ENCODE measurements around the gene ATRIP.
"Not testable (repeated sequence)": the region's sequence is repeated elsewhere in the genome, so short reads cannot be mapped to it uniquely, and the experiment has no call there.

Gene ATRIP

GRCh38 chr3:48446425-48447193 is at the start of gene ATRIP:
Gene ATRIP (plus strand): TSS chr3:48446737. CDS start chr3:48446846, 109 bp downstream.
- H3K4me1 ChIP-seq (ENCODE audit: insufficient read depth, low read length): peaks cover 5% of the 10 kb centered on the region; the same call in 1 of the 2 replicates
- peak within 1 kb of the TSS; percentile 81 for H3K9ac ChIP-seq (ENCODE audit: low read depth, low read length)
- H3K36me3 ChIP-seq (ENCODE audit: insufficient read depth, low read length): peaks cover 11% of the 10 kb centered on the region
- H3K9me3 ChIP-seq (ENCODE audit: control insufficient read depth, insufficient read depth, low read length): no peaks in the 10 kb centered on the region

DNA sequence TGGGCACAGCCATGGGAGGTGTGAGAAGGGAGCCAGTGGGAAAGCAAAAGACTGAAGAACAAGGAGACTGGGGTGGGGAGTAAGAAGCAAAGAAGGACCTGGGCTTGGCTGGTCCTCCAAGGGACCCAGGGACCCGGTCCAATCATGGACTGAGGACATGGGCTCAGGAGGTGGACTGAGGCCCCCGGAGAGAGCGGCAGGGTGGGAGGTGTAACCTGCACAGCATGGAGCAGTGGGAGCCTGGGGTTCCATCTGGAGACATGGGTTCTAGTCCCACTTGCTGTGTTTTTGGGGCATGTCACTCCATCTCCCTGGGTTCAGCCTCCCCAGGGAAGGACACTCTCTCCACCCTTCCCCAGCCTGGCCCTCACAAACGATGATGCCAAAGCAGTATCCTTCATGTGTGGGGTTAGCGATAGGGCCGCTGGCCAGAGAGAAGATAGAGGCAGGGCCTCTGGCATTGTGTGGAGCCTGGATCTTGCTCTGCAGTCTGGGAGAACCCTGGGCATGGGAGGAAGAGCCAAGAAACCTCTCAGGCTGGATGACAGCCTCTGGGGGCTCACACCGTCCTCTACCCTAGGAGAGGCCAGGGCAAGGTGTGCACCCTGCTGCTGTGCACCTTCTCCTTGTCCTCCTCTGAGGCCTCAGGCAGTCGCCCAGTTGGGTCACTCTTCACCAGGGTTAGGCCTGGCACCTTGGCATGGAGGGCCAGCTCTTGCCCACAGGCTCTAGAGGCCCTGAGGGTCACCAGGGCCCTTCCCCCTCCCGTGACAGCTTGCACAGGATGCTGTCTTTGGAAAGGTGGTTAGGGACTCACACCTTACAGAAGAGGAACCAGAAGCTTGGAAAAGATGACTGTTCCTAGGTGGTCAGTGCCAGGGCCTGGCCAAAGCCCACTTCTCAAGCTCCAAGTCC is 48.5 kb upstream of the ATRIP start:
- Histone ChIP-seq H3K9me3 (ENCODE audit: control insufficient read depth, insufficient read depth, low read length) (no peaks in the 10 kb centered on the region), H3K36me3 (ENCODE audit: insufficient read depth, low read length) (no peaks in the 10 kb centered on the region; the same call in 1 of the 2 replicates), H3K9ac (ENCODE audit: low read depth, low read length) (no peak overlapping the region), H3K4me1 (ENCODE audit: insufficient read depth, low read length) (no peaks in the 10 kb centered on the region)

DNA sequence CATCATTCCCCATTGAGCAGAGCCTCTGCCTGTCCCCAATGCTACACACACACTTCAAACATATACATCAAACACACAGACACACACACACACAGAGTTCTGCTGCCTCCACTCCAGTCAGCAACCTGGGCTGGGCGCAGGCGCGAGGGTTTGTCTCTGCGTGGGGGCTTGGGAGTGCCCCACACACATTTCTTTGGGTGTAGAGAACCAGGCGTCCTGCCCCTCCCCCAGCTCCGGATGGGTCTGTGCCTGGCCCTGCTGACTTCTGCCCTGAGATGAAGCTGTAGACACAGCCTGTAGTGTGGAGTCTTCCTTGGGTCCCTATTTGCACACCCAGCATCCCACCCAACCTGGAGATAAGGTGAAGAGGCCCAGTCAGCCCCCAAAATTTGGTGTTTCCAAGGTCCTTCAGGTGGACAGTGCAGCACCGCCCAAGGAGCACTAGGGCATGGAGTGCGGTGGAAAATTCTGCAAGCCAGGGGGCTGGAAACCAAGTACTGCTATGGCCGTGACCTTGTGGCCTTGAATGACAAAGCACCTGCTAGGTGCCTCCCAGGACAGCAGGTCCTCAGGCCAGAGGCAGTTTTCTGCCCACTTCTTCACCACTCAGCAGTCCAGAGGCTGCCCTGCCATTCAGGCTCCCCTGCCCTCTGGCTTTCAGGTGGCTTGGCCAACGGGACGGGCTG is 47.7 kb upstream of the ATRIP start:
- Histone ChIP-seq H3K9ac (ENCODE audit: low read depth, low read length) (no peak overlapping the region), H3K36me3 (ENCODE audit: insufficient read depth, low read length) (peaks cover 3% of the 10 kb centered on the region; the same call in 1 of the 2 replicates), H3K4me1 (ENCODE audit: insufficient read depth, low read length) (no peaks in the 10 kb centered on the region), H3K9me3 (ENCODE audit: control insufficient read depth, insufficient read depth, low read length) (no peaks in the 10 kb centered on the region)

DNA sequence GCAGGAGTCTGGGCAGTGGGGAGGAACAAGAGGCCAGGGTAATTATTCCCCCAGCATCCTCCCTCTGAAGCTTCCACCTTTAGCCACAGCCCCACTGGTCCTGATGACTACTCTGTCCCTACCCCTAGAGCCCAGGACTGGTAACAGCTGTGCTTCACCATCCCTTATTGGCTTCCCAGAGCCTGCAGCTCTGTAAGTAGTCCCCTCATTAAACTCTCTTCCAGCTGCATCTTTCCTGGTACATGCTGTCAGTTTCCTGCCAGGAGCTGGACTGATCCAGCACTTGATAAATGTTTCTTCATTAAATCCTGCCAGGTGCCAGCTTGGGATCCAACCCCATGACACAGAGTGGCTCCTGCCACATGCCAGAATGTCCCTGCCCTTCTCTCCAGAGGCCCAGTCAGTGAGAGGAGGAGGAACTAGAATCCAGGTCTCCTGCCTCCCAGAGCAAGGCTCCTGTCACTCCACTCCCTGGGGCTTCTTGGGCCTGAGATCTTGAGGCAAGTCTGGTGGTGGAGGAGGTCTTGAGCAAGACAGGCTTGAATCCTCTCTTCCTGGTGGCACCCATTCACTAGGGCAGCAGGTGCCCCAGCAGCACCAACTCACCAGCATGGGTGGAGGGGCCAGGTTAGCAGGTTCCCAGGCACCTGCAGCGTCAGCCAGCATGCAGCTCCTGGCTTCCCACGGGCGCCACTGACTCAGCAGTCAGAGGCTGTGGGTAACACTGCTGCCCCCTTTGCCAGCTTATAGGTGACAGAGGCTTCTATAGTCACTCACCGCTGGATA is 47.0 kb upstream of the ATRIP start:
- Histone ChIP-seq H3K4me1 (ENCODE audit: insufficient read depth, low read length) (no peaks in the 10 kb centered on the region), H3K36me3 (ENCODE audit: insufficient read depth, low read length) (peaks cover 3% of the 10 kb centered on the region; the same call in 1 of the 2 replicates), H3K9ac (ENCODE audit: low read depth, low read length) (no peak overlapping the region), H3K9me3 (ENCODE audit: control insufficient read depth, insufficient read depth, low read length) (no peaks in the 10 kb centered on the region)

GRCh38 chr3:48400824-48401433 is 45.6 kb upstream of the ATRIP start:
- Histone ChIP-seq H3K36me3 (ENCODE audit: insufficient read depth, low read length) (peaks cover 3% of the 10 kb centered on the region; the same call in 1 of the 2 replicates), H3K4me1 (ENCODE audit: insufficient read depth, low read length) (no peaks in the 10 kb centered on the region), H3K9me3 (ENCODE audit: control insufficient read depth, insufficient read depth, low read length) (no peaks in the 10 kb centered on the region), H3K9ac (ENCODE audit: low read depth, low read length) (no peak overlapping the region)

GRCh38 chr3:48401434-48401901 is 45.1 kb upstream of the ATRIP start:
- H3K9ac ChIP-seq (ENCODE audit: low read depth, low read length); H3K36me3 ChIP-seq (ENCODE audit: insufficient read depth, low read length); H3K4me1 ChIP-seq (ENCODE audit: insufficient read depth, low read length); H3K9me3 ChIP-seq (ENCODE audit: control insufficient read depth, insufficient read depth, low read length): not testable (repeated sequence)

DNA sequence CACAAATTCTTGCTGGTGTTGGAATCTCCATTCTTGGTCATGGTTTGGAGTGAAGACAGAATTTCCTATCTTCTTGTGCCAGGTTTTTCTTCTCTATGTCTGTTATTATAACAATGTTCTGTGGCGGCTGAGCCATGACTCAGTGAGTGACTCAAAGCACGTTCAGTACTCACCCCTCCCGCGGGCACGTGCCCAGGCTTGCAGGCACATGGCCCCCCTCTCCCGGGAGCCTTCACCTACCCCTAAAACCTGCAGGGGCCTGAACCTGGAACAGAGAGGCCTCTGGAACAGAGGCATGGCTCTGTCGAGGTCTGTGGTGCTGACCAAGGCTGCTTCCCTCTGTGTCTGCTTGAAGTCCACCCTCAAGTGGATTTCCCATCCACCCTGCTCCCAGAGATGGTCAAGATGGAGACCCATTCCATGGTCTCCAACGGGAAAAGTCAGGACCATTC is 44.2 kb upstream of the ATRIP start:
- Histone ChIP-seq H3K9me3 (ENCODE audit: control insufficient read depth, insufficient read depth, low read length) (no peaks in the 10 kb centered on the region), H3K9ac (ENCODE audit: low read depth, low read length) (no peak overlapping the region), H3K4me1 (ENCODE audit: insufficient read depth, low read length) (no peaks in the 10 kb centered on the region), H3K36me3 (ENCODE audit: insufficient read depth, low read length) (peaks cover 3% of the 10 kb centered on the region; the same call in 1 of the 2 replicates)

DNA sequence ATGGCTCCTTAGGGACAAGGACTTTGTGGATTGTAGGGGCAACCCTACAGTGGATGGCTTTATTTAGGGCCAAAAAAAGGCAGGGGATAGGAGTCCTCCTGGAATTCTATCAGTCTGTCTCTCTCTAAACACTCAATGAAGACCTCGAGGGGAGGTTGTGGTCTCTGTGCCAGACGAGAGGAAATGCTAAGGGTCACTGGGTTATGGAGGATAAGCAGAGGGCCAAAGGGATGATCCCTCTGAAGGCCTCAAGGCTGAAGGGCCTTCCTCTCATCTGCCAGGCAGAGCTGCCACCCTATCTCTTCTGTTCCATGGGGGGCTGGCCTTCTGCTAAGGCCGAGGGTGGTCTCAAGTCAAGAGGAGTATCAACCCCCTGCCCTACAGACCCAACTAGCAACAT is 43.6 kb upstream of the ATRIP start:
- no peaks in the 10 kb centered on the region for H3K4me1 ChIP-seq (ENCODE audit: insufficient read depth, low read length)
- H3K36me3 ChIP-seq (ENCODE audit: insufficient read depth, low read length): peaks cover 3% of the 10 kb centered on the region
- H3K9me3 ChIP-seq (ENCODE audit: control insufficient read depth, insufficient read depth, low read length): no peaks in the 10 kb centered on the region
- no peak overlapping the region for H3K9ac ChIP-seq (ENCODE audit: low read depth, low read length)

- no peaks in the 10 kb centered on the region for H3K4me1 ChIP-seq (ENCODE audit: insufficient read depth, low read length)
- H3K36me3 ChIP-seq (ENCODE audit: insufficient read depth, low read length): peaks cover 11% of the 10 kb centered on the region
- no peaks in the 10 kb centered on the region for H3K9me3 ChIP-seq (ENCODE audit: control insufficient read depth, insufficient read depth, low read length)
- H3K9ac ChIP-seq (ENCODE audit: low read depth, low read length): no peak overlapping the region
Measured at GRCh38 chr3:48403533-48404439, 42.8 kb upstream of the ATRIP start.

GRCh38 chr3:48404440-48405342 is 41.8 kb upstream of the ATRIP start:
- Histone ChIP-seq H3K36me3 (ENCODE audit: insufficient read depth, low read length) (peaks cover 14% of the 10 kb centered on the region), H3K9me3 (ENCODE audit: control insufficient read depth, insufficient read depth, low read length) (no peaks in the 10 kb centered on the region), H3K4me1 (ENCODE audit: insufficient read depth, low read length) (no peaks in the 10 kb centered on the region), H3K9ac (ENCODE audit: low read depth, low read length) (no peak overlapping the region)

DNA sequence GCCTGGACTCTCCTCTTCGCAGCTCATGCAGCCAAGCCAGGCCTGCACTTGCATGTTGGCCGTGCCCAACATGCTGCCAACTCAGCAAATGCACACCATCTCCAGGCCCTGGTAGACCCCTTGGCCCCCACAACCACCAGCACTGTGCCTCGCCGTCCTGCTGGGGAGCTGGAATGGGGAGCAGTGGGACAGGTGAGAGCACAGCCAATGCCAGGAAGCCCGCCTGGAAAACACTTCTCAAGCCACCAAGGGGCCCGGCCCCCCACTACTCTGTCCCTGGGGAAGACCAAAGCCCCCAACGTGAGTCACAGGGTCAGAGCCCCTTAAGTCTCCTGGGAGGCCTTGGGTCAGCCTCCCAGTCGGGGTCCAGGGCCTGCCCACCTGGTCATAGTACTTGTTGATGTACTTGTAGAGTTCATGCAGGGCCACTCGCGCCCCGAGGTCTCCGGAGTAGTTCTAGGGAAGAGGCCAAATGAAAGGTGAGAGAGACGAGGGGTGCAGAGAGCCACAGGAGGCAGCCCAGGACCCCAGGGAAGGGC is 41.1 kb upstream of the ATRIP start:
- Histone ChIP-seq H3K9me3 (ENCODE audit: control insufficient read depth, insufficient read depth, low read length) (no peaks in the 10 kb centered on the region), H3K36me3 (ENCODE audit: insufficient read depth, low read length) (peaks cover 14% of the 10 kb centered on the region), H3K4me1 (ENCODE audit: insufficient read depth, low read length) (no peaks in the 10 kb centered on the region), H3K9ac (ENCODE audit: low read depth, low read length) (no peak overlapping the region)

All from ES-I3 (cell line).